NK-92 treated with Interleukin-12 subunit alpha and Interleukin-12 subunit beta, amount 100 ng/mL, for 24 hours (cell line): ENCODE data around the gene LMAN1L.

Source experiments
- DNase-seq: peaks from one replicate; lab custom pipeline; 2025; lab: John Stamatoyannopoulos, UW

Gene LMAN1L

DNA sequence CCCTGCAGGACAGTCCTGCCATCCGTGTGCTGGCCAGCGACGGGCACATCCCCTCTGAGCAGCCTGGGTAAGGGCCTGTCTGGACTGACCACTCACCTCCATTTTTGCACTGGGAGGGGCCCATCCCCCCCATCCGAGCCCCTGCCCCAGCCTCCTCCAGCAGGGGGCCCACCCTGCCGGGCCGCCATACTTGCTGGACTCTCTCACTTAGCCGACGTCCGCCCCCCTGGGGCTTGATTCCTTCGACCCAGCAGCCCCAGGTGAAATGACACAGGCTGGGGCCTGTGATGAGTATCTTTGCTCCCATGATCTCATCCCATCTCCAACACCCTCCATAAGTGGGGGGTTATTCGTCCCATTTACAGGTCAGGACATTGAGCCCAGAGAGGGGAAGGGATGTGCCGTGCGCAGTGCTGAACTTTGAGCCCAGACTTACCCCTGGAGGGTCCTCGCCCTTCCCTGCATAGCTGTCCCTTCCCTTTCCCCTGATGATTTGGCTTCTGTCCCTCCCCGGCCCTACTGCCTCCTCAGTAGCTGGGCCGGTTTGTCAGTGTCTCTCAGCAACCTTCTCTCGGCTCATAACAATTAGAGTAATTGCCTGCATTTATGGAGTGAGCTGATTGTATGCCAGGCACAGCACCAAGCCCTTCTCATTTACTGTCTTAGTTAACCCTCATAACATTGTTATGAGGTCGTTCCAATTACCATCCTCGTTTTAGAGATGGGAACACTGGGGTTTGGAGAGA is 4.2 kb downstream of the LMAN1L start:
- no peak for DNase-seq

DNA sequence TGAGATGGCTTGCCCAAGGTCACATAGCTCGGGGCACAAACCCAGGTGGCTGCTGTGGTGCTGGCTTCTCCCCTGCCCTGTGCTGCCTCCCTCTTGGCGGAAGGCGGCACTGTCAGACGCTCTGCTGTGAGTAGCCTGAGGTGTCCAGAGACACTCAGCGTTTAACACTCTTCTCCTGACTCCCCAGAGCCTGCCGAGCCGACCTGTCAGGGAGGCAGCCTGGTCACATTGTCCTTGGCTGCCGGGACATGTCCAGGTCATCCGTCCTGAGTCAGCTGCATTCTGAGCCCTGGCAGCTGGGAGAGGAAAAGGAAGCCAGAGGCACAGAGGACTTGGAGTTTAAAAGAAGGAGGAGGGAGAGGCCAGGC is 4.7 kb downstream of the LMAN1L start:
- DNase-seq: no peak

GRCh38 chr15:74820056-74820455 is 7.4 kb downstream of the LMAN1L start:
- DNase-seq: no peak

- DNase-seq: peak; percentile 51
Measured at GRCh38 chr15:74821091-74821789, 8.6 kb downstream of the LMAN1L start.

- no peak for DNase-seq
Measured at GRCh38 chr15:74821790-74822158, 9.1 kb downstream of the LMAN1L start.

DNA sequence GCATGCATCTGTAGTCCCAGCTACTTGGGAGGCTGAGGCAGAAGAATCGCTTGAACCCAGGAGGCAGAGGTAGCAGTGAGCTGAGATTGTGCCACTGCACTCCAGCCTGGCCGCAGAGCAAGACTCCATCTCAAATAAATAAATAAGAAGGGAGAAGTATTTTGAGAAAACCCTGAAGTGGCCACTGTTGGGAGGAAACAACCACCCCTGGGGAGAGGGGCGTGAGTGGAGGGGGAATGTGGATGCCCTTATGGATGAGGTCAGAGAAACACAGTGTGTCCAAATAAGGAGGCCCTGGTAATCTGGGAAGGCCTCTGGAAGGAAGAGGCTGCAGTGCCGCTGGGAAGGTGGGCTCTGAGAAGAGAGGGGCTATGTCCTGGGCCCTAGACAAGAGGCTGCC is 9.6 kb downstream of the LMAN1L start:
- DNase-seq: no peak

GRCh38 chr15:74823324-74823723 is 10.7 kb downstream of the LMAN1L start:
- no peak for DNase-seq

- no peak for DNase-seq
Measured at GRCh38 chr15:74824976-74825375, 12.3 kb downstream of the LMAN1L start.

DNA sequence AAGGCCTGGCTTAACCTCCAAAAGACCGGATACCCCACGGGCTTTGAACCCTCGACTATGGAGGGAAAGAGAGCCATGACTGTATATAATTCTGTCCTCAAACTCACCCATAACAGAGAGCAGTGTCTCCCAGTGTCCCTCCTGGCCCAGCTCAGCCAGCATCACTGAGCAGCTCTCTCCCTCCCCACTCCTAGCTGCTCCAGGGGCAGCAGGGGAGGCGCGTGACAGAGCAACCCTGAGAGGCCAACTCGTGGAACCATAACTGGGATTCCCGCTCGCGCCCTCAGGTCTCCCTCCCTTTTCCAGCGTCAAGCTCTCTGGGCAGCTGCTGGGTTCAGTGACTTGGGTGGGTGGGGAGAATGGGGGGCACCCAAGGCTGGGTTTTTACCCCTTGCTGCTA is 13.2 kb downstream of the LMAN1L start:
- DNase-seq: no peak

- no peak for DNase-seq
Measured at GRCh38 chr15:74826364-74826819, 13.8 kb downstream of the LMAN1L start, which contains the start of gene CPLX3. CPLX3 (plus strand) TSS chr15:74826627; CDS start chr15:74826704, 77 bp downstream.

- DNase-seq: no peak
Measured at GRCh38 chr15:74826921-74827320, 14.3 kb downstream of the LMAN1L start.

- no peak for DNase-seq
Measured at GRCh38 chr15:74827614-74828013, 15.0 kb downstream of the LMAN1L start.

GRCh38 chr15:74828835-74829234 is 16.2 kb downstream of the LMAN1L start:
- DNase-seq: no peak

DNA sequence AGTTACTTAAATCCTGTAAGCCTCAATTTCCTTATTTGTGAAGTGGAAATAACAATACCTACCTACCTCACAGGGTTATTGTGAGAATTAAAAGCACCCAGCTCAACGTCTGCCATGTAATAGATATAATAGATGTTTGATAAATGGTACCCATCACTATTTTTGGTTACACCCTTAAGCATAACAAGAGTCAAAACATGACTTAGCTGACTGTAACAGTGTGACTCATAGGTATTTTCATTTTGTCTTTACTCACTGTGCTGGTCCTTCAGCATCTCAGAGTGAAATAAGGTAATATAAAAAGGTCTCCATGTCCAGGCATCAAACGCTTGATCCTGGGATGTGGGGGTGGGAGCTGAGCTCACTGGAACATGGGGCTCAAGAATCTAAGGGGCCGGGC is 16.9 kb downstream of the LMAN1L start:
- DNase-seq: no peak

DNA sequence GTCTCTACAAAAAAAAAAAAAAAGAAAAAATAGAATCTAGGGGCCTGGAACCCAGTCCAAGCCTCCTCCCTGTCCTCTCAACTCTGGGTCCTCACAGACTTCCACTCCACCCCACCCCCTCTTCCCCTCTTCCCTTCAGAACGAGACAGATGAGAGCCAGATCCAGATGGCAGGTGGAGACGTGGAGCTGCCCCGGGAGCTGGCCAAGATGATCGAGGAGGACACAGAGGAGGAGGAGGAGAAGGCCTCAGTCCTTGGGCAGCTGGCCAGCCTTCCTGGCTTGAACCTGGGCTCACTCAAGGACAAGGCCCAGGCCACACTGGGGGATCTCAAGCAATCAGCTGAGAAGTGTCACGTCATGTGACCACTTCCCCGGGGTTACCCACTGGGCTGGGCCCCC is 17.4 kb downstream of the LMAN1L start:
- no peak for DNase-seq

DNA sequence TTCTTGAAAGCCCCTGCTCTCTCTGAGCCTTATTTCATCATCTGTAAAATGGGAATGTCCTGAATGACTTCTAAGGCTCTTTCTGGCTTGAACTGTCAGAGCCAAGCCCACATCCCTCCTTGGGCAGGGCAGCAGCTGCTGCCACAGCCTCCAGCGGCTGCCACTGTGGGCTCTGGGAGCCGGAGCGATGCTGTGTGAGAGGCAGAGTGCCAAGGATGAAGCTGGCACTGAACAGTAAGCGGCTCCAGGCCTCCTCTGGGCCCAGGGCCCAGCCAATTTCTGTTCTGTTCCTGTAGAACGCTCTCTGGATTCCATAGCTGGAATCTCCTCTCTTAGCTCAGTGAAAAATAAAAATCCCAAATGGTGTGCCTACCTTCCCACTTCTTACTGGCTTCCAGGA is 18.2 kb downstream of the LMAN1L start:
- DNase-seq: no peak

- DNase-seq: no peak
Measured at GRCh38 chr15:74831813-74832495, 19.3 kb downstream of the LMAN1L start.

- no peak for DNase-seq
Measured at GRCh38 chr15:74832826-74833225, 20.2 kb downstream of the LMAN1L start.

DNA sequence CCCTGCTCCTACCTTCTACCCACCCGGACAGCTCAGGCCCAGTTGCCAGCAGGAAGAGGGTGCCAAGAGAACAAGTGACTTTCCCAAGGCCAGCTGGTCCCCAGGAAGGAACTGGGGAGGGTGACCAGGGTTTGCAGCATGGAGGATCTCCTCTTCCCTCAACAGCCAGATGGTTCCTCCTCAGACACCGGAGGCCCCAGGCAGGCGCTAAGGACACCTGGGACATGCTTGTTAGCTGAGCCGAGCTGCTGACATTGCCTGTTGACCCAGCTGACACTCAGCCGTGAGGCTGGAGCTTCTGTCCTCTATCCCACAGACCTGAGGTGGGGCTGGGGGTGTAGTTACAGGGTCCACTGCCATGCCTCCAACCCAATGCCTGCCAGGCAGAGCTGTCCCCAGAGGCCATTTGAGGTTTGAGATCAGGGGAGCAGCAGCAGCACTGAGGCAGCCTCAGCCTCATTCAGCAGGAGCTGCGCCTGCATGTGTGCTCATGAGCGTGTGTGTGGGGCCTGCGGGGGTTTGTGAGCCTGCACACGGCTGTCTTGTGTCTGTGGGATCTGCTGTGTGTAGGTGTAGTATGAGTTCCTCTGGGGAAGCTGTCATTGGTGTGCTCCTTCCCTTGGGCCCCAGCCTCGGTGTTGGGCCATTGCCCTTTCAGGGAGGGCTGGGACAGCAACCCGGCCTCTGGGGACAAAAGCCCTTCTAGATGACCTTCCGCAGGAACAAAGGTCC is 20.9 kb downstream of the LMAN1L start:
- no peak for DNase-seq

GRCh38 chr15:74835312-74835823 is 22.7 kb downstream of the LMAN1L start:
- DNase-seq: peak; percentile 23

GRCh38 chr15:74836846-74837245 is 24.2 kb downstream of the LMAN1L start:
- DNase-seq: no peak

DNA sequence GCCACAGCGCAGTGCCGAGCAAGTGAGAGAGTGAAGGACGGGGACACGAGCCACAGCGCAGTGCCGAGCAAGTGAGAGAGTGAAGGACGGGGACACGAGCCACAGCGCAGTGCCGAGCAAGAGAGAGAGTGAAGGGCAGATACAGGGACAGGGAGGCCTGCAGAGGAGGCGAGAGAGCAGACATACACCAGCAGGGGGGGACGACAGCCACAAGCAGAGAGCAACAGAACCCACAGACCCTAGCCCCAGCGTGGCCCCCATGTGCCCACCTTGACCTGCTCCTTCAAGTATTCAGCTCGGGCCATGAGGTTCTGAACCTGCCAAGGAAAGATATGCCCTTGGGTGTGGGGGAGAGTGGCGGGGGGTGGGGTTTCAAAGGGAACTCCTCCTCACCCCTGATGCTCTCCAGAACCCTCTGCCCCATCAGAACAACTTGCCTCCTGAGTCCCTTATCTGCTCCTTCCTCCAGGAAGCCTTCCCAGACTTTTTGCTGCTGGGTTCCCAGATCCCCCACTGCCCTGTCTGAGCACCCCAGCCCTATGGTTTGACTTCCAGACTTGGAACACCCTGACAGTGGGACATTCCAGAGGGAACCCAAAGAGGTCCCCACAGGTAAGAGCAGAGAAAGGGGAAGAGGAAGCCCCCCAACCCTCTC is 25.0 kb downstream of the LMAN1L start:
- no peak for DNase-seq
